GM21576 (cell line): Measurements from ENCODE around the gene C13orf42.
"Not testable (repeated sequence)": the region's sequence is repeated elsewhere in the genome, so short reads cannot be mapped to it uniquely, and the experiment has no call there.

Experiments
- ATAC-seq: cut with Tn5 transposase; IDR thresholded peaks from one replicate; pipeline ENCODE4 v1.9.1; 2021; ENCODE audit warnings: mild to moderate bottlenecking, moderate library complexity; ENCODE audit not compliant: unreplicated experiment

The C13orf42 gene

DNA sequence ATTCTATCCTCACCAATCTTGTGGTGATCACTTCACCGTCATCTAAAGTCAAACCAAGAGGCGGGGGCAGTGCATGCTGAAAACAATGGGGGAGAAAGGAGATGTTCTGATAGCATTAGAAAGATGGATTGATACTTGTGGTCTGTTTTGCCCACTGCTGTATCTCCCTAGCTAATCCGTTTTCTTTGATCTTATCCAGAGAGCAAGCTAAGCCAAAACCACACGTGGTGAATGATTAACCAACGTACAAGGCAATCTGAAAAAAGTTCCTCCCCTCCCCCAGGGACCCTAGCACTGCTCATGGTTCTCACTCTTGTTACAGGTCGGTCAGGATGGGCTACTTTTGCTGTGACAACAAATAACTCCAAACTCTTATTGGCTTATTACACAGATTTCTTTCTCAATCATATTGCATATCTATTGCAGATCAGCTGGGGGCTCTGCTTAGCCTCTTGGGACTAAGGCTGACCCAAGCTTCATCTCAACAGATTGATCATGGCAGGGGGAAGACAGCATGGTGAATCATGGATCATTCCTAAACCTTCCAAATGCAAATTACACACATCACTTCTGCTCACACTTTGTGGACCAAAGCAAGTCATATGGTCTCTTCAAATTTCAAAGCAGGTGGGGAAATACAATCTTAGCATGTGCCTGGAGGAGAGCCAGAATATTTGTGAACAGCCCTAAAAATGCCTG, 11.9 kb upstream of the C13orf42 start:
- no peak for ATAC-seq

- ATAC-seq = not testable (repeated sequence)
These were observed 9.8 kb upstream of the C13orf42 start for GRCh38 chr13:51120873-51121272.

DNA sequence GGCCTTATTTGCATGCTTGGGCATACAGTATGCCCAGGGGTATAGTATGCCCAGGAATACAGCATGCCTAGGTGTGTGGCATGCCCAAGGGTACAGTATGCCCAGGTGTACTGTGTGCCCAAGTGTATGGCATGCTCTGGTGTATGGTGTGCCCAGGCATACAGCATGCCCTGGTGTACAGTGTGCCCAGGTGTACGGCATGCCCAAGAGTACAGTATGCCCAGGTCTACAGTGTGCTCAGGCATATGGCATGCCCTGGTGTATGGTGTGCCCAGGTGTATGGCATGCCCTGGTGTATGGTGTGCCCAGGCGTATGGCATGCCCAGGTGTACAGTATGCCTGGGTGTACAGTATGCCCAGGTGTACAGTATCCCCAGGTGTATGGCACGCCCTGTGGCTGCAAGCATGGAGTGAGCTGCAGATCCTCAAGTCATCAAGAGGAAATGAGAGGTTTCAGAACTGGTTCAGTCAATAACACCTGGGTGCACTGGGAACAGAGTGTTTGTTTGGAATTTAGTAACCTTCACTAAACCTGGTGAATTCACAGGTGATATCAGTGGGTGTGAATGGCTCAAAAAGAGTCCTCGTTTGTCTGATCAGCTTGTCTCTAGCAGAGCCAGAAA, 7.8 kb upstream of the C13orf42 start:
- no peak for ATAC-seq

DNA sequence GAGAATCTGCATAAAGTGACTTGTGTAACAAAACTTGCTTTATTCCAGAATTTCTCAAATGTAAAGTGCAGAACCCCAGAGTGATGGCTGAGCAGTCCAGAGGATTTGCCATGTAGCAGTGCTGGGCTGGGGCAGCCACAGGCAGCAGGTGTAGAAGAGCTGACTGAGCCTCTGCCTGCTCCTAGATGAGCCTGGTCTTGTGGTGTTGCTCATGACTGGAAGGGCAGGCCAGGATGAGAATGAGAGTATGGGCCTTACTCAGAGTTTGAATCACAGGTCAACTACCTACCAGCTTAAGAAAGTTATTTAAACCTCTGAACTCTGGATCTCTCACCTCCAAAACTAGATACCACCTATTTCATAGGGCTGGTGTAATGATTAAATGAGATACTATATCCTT, 2.9 kb upstream of the C13orf42 start:
- ATAC-seq = no peak

DNA sequence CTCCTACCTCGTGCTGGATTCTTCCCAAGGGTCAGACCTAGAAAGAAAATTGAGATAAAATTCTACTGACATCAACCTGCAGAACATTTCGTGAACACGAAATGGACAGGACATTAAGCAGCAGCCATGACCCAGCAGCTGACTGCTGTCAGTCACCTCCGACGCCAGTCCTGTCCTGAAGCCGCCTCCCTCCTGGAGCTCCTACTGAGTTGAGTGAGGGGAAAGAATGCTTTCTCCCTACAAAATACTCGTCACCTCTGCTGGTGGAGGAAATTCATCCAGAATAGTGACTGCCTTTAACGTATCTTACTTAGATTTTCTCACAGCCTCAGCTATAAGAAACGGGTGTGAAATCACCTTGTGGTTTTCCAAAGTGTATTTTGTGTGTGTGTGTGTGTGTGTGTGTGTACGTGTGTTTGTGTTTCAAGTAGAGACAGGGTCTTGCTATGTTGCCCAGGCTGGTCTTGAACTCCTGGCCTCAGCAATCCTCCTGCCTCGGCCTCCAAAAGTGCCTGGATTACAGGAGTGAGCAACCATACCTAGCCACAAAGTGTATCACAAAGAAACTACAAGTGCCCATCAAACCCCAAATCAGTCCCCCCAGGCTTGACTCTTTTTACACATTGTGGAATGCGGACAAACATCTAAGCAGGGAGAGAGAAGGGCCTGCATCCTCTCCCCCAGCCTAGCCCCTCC, 2.3 kb upstream of the C13orf42 start:
- ATAC-seq = no peak

- ATAC-seq = no peak
These were observed 1.7 kb upstream of the C13orf42 start for GRCh38 chr13:51112771-51113170.

DNA sequence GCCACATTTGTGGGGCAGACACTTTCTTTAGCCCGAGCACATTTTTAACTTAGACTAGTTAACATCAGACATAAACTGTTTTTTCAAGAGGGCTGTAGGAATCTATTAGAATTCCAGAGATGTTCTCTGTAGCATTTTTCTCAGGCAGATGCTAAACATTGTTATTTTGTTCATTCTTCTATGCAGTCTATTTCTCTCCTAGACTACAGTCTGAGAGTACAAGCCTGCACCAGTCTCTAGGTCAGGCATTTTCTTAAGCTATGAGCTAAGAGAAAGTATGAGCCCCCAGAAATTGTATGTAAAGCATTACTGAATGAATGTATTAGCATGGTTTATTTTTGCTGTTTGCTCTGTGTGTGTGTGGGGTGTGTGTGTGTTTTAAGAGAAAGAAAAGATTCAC, 923 bp upstream of the C13orf42 start:
- no peak for ATAC-seq

DNA sequence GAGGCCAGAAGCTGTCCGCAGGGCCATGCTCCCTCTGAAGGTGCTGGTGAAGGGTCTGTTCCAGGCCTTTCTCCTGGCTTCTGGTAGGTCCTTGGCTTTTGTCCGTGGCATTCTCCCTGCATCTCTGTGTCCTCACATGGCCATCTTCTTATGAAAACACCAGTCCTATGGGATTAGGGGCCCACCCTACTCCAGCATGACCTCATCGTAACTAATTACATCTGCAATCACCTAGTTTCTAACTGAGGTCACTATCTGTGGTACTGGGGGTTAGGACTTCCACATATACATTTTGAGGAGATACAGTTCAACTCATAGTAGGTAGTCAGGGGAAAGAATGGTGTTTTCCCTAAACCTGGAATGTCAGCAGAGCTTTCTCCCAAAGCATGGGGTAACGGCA, 3.1 kb downstream of the C13orf42 start:
- no peak for ATAC-seq

DNA sequence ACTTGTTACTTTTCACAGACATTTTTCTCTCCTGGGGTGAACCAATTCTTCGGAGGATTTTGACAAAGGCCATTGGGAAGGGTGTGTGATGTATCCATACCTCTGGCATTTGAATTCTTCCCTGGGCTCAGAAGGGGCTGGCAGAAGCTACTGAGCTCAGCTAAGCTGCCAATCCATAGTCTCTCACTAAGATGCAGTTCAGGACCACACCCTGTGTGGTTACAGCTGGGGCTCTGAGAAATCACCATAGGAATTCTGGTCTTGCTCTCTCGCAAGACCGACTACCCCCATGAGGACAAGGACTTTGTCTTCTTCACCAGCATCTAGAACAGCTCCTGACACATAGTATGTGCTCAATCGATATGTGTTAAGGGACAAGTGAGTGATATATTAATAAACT, 6.0 kb downstream of the C13orf42 start:
- ATAC-seq = no peak

DNA sequence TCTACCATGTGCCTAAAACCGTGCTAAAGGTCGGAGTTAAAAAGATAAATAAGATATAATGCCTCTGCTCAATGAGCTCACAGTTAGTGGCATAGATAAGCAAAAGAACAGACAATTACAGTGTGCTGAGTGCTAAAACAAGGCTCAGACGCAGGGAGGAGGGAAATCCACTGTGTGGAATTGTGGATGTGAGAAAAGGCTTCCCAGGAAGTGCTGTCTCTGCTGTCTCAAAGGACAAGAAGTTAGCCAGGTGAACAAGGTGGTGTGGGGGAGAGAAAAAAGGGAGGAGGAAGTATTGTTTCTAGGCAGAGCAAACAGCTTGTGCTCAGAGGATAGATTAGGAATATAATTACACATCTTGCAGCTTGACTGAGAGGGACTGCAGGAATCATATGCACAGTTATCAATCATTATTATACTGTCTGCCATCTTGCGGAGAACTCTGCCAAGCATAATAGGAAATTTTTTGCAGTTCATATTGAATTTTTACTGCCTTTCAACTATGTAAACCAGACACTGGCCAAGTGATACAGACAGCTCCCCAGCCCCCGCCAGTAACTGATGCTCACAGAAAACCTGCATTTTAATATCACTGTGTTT, 9.3 kb downstream of the C13orf42 start:
- no peak for ATAC-seq

DNA sequence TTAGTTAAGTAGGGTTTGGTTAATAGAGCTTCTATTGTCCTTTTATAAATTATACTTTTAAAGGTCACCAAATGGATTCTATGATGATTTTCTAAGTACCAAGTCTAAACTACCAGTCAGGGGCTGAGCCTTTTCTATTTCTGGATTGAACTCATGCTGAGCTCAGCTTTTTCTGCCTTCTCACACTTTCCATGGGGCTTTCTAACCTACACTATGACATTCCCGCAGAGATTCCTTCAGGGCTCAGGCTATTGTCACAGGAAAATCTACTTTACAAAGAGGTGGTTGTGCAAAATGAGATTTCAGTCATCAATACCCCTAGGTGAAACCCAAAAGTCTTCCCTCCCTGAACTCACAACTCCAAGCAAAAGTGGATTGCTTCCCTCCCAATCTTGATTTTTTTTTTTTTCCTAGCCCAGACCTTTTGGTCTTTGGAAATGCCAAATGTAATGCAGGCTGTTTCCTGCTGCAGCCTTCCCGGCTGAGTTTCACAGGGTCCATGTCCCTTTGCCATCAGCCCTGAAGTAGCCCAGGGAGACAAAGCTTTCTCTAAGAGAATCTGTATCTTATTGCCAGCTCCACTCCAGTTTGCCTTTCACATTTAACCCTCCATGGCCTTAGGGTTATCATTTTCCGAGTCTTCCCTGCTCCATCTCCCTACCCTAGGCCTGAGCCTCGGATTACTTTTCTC, 13.6 kb downstream of the C13orf42 start:
- no peak for ATAC-seq

DNA sequence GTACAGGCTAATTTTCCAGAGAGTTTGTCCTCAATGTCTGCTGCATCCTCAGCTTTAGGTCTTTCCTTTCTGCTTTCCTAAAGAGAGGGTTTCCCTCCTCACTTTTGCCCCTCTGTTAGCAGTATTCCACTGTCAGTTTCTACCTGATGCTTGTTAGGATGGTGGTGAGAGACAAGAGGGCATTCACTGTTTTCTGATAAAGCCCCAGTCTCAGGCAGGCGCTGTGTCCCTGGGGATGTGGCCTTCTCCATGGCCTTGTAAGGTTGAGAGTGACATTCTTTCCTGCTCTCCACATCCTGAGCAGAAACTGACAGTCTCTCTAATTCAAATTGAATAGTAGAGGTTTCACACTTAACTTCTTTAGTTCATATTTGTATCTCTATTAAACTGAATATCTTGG, 14.9 kb downstream of the C13orf42 start:
- ATAC-seq = no peak

GRCh38 chr13:51093574-51093973, 17.5 kb downstream of the C13orf42 start:
- no peak for ATAC-seq

- ATAC-seq = no peak
These were observed 19.2 kb downstream of the C13orf42 start for GRCh38 chr13:51091839-51092238.

DNA sequence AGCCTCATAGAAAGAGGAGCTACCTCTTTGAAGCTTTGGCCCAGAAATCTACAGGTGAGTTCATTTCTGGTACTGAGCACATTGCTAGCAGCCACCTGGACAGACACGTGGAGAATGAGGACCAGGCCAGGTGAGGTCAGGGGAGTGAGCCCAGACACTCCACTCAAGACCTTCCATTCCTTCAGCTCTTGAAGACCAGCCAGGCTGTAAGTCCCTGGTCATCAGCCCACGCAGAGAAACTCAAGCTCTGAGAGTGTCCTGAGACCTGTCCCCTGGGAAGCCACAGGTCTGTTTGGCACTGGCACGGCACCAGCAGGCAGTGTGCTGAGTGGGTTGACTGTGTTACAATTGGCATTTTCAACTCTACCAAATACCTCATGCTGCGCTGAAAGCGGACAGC, 27.4 kb downstream of the C13orf42 start:
- no peak for ATAC-seq

- ATAC-seq = not testable (repeated sequence)
These were observed 30.5 kb downstream of the C13orf42 start for GRCh38 chr13:51080478-51081065.

DNA sequence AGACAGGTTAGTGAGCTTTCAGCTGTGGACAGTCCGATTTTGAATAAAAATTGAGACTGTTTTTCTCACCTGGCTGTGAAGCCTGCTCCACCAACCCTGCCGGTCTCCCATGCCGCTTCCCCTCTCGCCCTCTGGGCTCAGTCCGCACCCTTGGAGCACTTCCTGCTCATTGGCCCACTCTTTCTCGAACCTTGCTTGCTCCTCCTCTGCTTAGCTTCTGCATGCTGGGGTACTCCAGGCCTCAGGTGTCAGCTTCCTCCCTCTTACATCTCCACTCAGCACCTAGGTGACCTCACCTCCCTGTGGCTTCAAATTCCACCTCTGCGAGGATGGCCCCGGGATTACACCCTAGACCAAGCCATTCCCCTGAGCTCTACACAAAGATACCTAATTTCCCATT, 39.6 kb downstream of the C13orf42 start:
- ATAC-seq = no peak

GRCh38 chr13:51070005-51070649, 40.9 kb downstream of the C13orf42 start:
- peak; percentile 82 for ATAC-seq

- ATAC-seq = no peak
These were observed 42.6 kb downstream of the C13orf42 start for GRCh38 chr13:51068501-51068900.

DNA sequence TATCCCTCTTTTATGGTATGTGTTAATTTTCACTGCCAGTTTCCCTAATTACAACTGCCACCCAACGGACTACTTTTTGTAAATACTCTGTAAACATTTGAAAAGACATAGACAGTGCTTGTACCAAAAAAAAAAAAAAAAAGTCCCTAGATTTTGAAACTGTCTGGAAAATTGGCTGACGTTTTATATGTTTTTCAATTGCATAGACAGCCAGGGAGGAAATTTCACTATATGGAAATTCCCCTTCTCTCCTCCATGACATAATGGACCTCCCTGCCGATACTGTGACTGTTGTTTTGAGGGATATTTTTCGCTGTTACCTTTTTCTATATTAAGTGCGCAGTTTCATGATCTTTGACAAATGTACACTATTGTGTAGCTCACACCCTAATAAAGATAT, 43.4 kb downstream of the C13orf42 start:
- ATAC-seq = no peak
